Mucosa of descending colon (tissue), 3 donors: ENCODE measurements around the gene SLC35A1. TPM values are rescaled to one million over a fixed set of nuclear protein-coding genes. Genes with fewer than 3 reads are reported as not detected.

ENCODE experiments used
- ATAC-seq: fragments of 200-7000 bp; cut with Tn5 transposase; one replicate; pipeline ENCODE4 v1.9.1; 2020; ENCODE audit warnings: mild to moderate bottlenecking, moderate library complexity
- DNase-seq, 3 donors: peaks; one replicate each; pipeline ENCODE4 v3.0.0-alpha.2; 2020
- H3K36me3 ChIP-seq: fragments of 200-600 bp; one replicate; pipeline ENCODE4 v1.8.0; 2021; ENCODE audit warnings: low read depth, mild to moderate bottlenecking
- H3K4me1 ChIP-seq: fragments of 200-600 bp; one replicate; pipeline ENCODE4 v1.8.0; 2021; ENCODE audit warnings: low read depth, mild to moderate bottlenecking
- H3K4me3 ChIP-seq: fragments of 200-600 bp; one replicate; pipeline ENCODE4 v1.8.0; 2021; ENCODE audit warnings: mild to moderate bottlenecking
- H3K9me3 ChIP-seq: fragments of 200-600 bp; one replicate; pipeline ENCODE4 v1.8.0; 2021; ENCODE audit warnings: mild to moderate bottlenecking
- intact Hi-C, 2 donors: fragments of 100-400 bp; cut with DNase I in 1 of 2; cut with micrococcal nuclease in 1 of 2; formaldehyde crosslinking; loops; one replicate each; pipeline versions ENCODE4 v1.11.0 to v1.11.1; 2022; cut with DNase I, micrococcal nuclease
- total RNA-seq, 3 donors: library from RNA; stranded (reverse); fragmentation: NEBNext Ultra II Directional in 2 of 3; extraction: Animal tissue kit (Norgen Biotek cat#: 25700) in 2 of 3; gene quantifications; one replicate each; pipeline versions ENCODE4 v1.2.1 to v1.2.4, GENCODE V29; 2021 to 2023
- TF ChIP-seq, protein P1 (sequence below): fragments of 200-600 bp; IDR thresholded peaks from one replicate; pipeline ENCODE4 v1.8.0; 2022; ENCODE audit warnings: antibody characterized with exemption, mild to moderate bottlenecking
- donor health status: DM: no; HTN: no; CAD: no; lungs with moderate emphysema.
- donor health status: DM: no; HTN: no; CAD: no.
- donor health status: DM: no; HTN: yes; CAD: no.

Gene SLC35A1
- total RNA-seq, 3 donors from 2014 or later = 27.5 to 52.0 (median 31.5) TPM

DNA sequence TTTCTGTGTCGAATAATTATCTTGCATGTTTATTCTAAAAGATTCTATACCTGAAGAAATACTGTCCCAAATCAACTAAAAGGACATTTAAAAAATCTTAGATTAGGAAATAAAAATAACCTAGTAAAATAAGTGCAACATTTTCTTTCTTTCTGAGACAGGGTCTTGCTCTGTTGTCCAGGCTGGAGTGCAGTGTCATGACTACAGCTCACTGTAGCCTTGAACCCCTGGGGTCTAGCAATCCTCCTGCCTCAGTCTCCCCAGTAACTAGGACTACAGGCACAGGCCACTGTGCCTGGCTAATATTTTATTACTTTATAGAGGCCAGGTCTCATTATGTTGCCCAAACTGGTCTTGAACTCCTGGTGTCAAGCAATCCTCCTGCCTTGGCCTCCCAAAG, 68.3 kb downstream of the SLC35A1 start:
- Histone ChIP-seq H3K36me3 (peaks cover 5% of the 10 kb centered on the region), H3K4me3 (no peak overlapping the region), H3K9me3 (no peaks in the 10 kb centered on the region), H3K4me1 (no peaks in the 10 kb centered on the region)
- no peak for DNase-seq
- TF ChIP-seq, protein P1, sequence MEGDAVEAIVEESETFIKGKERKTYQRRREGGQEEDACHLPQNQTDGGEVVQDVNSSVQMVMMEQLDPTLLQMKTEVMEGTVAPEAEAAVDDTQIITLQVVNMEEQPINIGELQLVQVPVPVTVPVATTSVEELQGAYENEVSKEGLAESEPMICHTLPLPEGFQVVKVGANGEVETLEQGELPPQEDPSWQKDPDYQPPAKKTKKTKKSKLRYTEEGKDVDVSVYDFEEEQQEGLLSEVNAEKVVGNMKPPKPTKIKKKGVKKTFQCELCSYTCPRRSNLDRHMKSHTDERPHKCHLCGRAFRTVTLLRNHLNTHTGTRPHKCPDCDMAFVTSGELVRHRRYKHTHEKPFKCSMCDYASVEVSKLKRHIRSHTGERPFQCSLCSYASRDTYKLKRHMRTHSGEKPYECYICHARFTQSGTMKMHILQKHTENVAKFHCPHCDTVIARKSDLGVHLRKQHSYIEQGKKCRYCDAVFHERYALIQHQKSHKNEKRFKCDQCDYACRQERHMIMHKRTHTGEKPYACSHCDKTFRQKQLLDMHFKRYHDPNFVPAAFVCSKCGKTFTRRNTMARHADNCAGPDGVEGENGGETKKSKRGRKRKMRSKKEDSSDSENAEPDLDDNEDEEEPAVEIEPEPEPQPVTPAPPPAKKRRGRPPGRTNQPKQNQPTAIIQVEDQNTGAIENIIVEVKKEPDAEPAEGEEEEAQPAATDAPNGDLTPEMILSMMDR = no peak
- no peak for ATAC-seq
- intact Hi-C loops = no loop called here

GRCh38 chr6:87541744-87542143, 69.0 kb downstream of the SLC35A1 start:
- ATAC-seq (no peak), DNase-seq (no peak)
- Histone ChIP-seq H3K4me1 (no peaks in the 10 kb centered on the region), H3K36me3 (peaks cover 5% of the 10 kb centered on the region), H3K4me3 (no peak overlapping the region), H3K9me3 (no peaks in the 10 kb centered on the region)
- intact Hi-C loops = no loop called here
- TF ChIP-seq, protein P1 = no peak

GRCh38 chr6:87543696-87544473, 71.1 kb downstream of the SLC35A1 start:
- Histone ChIP-seq H3K4me3 (no peak overlapping the region), H3K9me3 (no peaks in the 10 kb centered on the region), H3K36me3 (peaks cover 5% of the 10 kb centered on the region), H3K4me1 (no peaks in the 10 kb centered on the region)
- intact Hi-C loops = no loop called here
- peak; percentile 54 for ATAC-seq
- TF ChIP-seq, protein P1 = no peak
- no peak for DNase-seq

GRCh38 chr6:87544474-87544735, 71.6 kb downstream of the SLC35A1 start:
- TF ChIP-seq, protein P1 = no peak
- no peaks in the 10 kb centered on the region for H3K4me1 ChIP-seq
- intact Hi-C loops = no loop called here
- no peaks in the 10 kb centered on the region for H3K9me3 ChIP-seq
- H3K4me3 ChIP-seq = no peak overlapping the region
- ATAC-seq (no peak), DNase-seq (no peak)
- H3K36me3 ChIP-seq = peaks cover 5% of the 10 kb centered on the region

DNA sequence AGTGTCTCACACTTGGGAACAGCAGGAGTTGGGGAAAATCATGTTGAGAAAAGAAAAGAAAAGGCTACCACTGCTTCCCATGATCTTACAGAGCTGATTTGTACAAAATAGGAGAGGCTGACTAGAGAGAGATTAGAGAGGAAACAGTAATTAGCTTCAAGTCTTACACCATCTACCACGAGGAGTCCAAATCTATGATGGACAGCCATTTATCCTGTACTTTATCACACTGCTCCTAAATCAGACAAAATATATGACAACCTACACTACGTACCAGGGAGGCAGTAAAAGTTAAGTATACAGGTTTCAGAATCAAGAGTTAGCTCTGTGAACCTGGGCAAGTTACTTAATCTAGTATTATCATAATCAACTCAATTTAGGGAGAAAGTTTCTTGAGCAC, 79.0 kb downstream of the SLC35A1 start:
- ATAC-seq (no peak), DNase-seq (no peak)
- TF ChIP-seq, protein P1 = no peak
- H3K9me3 ChIP-seq = no peaks in the 10 kb centered on the region
- no peak overlapping the region for H3K4me3 ChIP-seq
- no peaks in the 10 kb centered on the region for H3K4me1 ChIP-seq
- no peaks in the 10 kb centered on the region for H3K36me3 ChIP-seq
- intact Hi-C loops = no loop called here
